GM12891 (cell line): ENCODE measurements around the gene KRT28.

Source experiments
- POLR2A ChIP-seq: IDR thresholded peaks from 2 replicates; pipeline ENCODE4 v1.6.1; 2011; ENCODE audit warnings: low read depth, low read length, control low read depth
- POLR2AphosphoS5 ChIP-seq: IDR thresholded peaks from 2 replicates; pipeline ENCODE4 v1.6.1; 2011; ENCODE audit warnings: low read depth, low read length, control low read depth
- POU2F2 ChIP-seq: IDR thresholded peaks from 2 replicates; pipeline ENCODE4 v1.6.1; 2011; ENCODE audit warnings: low read depth, mild to moderate bottlenecking, control low read depth, low read length, moderate library complexity
- TAF1 ChIP-seq: IDR thresholded peaks from 2 replicates; pipeline ENCODE4 v1.6.1; 2011; ENCODE audit warnings: low read depth, low read length, control low read depth

DNA sequence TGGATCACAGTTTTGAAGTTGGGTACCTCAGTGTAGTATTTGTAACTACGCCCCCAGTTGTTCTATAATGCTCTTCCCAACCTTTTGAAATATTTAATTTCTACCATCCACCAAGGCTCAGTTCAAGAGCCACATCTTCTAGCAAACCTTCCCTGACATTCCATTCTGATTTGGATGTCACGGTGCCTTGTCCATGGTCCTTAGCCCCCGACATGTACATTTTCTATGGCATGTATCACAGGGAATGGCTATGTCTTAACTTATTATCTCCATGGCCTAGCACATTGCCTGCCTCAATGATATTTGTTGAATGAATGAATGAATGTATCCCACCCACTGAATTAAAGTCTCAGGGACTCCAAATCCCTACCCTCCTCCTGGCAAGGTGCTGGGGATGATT, 6.4 kb upstream of the KRT28 start:
- no peak for TF ChIP-seq POLR2AphosphoS5
- no peak for TF ChIP-seq POU2F2
- no peak for TF ChIP-seq POLR2A
- TF ChIP-seq TAF1: no peak
